ENCODE results near the gene AACS. TPM values are rescaled to one million over a fixed set of nuclear protein-coding genes. Genes with fewer than 3 reads are reported as not detected.
"Not testable (repeated sequence)": the region's sequence is repeated elsewhere in the genome, so short reads cannot be mapped to it uniquely, and the experiment has no call there.

AACS gene, protein sequence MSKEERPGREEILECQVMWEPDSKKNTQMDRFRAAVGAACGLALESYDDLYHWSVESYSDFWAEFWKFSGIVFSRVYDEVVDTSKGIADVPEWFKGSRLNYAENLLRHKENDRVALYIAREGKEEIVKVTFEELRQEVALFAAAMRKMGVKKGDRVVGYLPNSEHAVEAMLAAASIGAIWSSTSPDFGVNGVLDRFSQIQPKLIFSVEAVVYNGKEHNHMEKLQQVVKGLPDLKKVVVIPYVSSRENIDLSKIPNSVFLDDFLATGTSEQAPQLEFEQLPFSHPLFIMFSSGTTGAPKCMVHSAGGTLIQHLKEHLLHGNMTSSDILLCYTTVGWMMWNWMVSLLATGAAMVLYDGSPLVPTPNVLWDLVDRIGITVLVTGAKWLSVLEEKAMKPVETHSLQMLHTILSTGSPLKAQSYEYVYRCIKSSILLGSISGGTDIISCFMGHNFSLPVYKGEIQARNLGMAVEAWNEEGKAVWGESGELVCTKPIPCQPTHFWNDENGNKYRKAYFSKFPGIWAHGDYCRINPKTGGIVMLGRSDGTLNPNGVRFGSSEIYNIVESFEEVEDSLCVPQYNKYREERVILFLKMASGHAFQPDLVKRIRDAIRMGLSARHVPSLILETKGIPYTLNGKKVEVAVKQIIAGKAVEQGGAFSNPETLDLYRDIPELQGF
- total RNA-seq (2014; rRNA removed; shearing (Covaris generic)) = 15.6 and 18.1 TPM in 2 replicates
- polyA plus RNA-seq (2014; cell fraction: nucleus; rRNA removed) = 22.4 and 34.9 TPM in 2 replicates

DNA sequence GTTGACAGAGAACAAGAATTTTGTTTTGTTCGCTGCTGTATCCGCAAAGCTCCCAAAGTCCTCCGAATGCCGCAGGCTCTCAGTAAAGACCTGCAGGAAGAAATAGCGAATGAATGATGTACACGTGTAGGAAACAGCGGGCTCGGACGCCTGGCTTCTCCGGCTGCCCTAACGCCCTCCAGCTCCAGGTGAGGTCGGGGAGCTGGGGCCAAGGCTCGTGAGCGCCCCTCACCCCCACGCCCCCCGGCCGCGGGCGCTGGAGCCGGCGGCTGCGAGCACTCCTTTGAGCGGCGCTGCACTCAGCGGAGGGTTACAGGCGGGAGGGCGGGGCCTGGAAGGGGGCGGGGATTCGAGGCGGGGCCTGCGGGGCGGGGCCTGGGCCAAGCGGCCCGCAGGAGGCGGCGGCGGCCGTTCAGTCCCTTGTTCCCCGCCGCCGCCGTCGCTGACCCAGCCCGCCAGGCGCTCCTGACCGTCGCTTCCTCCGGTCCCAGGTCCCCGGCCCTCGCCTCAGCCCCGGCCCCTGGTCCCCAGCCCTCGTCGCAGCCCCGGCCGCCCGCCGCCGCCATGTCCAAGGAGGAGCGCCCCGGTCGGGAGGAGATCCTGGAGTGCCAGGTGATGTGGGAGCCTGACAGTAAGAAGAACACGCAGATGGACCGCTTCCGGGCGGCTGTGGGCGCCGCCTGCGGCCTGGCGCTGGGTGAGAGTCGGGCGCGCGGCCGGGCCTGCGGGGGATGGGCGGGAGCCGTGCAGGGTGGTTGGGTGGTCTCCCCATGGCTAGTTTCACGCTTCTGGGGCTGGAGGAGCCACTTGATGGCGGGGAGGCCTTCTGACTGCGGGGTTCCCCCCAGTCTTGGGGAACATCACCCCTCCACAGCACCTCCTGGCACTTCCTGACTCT lies at the start of gene AACS:
AACS (plus strand) TSS at position 415 of the 898 bp plus-strand sequence; CDS start at position 565, 150 bp downstream.
- peak; percentile 57 for DNase-seq (ENCODE audit: extremely low read depth, low read depth)

DNA sequence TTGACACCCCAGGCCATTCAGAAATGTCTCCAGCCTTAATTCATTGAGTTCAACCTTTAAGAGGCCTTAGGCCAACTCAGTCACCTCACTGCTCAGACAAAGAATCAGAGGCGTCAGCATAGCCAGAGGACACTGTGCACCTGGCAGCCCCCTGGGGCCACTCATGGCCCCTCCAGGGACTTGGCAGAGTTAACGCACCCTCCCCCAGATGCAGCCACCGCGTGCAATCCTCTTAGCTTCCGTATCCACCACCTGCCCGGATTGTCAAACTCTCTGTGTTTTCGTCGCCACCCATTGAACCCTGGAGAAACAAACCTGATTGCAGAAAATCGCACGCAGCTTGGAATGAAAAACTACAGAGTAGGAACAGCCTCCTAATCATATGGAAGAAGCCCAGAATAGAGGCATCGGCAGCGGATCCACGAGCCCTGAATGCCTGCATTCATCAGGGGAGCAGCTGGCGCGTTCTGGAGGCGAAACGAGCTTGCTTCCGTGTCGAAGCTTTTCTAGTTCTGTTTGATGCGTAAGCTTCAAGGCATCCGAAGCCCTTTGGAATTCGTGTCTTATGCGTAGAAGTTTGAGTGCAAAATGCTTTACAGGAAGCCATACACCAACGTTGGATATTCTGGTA lies 49.4 kb upstream of the AACS start:
- DNase-seq (ENCODE audit: extremely low read depth, low read depth) = no peak

DNA sequence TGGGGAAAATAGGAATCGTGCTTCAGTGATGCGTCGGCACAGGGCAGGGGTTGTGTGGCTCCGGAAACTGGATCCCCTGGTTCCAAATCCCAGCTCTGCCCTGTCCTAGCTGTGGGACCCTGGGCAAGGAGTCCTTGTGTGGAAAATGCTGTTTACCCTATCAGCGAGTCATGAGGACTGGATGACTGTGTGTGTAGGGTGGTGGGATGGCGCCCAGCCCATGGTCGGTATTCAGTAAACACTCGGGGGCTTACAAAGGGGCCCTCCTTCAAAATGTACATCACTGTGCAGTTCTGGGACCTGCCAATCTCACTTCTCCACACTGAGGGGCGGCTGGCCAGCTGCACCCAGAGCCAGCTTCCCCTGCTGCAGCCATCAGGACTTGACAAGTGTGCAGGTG lies 47.4 kb upstream of the AACS start:
- DNase-seq (ENCODE audit: extremely low read depth, low read depth) = no peak

DNA sequence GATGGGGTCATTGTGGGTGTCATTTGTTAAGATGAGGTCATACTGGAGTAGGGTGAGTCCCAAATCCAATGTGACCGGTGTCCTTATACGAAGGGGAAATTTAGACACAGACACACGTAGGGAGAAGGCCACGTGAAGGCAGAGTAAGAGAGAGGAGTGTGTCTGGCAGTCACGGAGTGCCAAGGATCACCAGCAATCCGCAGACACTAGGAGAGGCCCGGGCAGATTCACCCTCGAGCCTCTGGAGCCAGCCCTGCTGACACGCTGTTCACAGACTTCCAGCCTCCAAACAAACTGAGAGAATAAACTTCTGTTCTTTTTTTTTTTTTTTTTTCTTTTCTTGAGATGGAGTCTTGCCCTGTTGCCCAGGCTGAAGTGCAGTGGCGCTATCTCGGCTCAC lies 46.9 kb upstream of the AACS start:
- DNase-seq (ENCODE audit: extremely low read depth, low read depth) = no peak

DNA sequence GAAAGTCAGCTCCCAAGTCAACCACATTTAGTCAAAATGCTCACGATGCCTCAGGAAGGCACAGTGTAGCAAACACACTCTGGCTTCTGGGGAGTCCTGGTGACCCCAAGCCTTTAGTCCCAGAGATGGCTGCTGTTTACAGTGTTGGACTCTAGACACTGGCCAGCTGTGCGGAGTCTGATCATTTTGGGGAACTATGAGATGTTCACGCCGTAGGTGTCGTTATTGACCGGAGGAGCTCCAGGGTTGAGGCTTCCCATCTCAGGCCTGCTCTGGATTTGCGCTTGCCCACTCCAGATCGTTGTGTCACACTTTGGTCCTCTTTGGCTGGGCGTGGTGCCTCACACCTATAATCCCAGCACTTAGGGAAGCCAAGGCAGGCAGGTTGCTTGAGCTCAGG lies 44.1 kb upstream of the AACS start:
- DNase-seq (ENCODE audit: extremely low read depth, low read depth) = no peak

DNA sequence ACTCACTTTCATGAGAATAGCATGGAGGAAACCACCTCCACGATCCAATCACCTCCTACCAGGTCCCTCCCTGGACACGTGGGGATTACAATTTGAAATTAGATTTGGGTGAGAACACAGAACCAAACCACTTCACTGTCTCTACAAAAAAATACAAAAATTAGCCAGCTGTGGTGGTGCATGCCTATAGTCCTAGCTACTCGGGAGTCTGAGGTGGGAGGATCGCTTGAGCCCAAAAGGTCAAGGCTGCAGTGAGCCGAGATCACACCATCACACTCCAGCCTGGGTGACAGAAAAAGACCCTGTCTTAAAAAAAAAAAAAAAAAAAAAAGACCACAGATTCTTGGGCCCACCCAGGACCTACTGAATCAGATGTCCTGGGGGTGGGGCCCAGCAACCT lies 43.5 kb upstream of the AACS start:
- no peak for DNase-seq (ENCODE audit: extremely low read depth, low read depth)

DNA sequence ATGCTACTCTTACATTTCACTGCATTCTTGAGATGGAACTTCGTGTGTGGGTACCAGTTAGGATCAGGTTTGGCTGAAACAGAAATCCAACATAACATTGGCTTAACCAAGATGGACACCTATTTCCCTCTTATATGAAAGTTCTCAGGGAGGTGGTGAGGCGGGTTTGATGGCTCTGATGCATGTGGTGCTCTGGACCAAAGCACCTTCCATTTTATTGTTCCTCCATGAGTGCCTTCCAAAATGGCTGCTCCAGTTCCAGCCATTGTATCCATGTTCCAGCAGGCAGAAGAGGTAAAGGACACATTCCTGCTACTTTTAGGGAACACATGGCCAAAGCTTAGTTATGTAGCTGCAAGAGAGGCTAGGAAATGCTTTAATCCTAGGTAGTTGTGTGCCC lies 42.2 kb upstream of the AACS start:
- no peak for DNase-seq (ENCODE audit: extremely low read depth, low read depth)

DNA sequence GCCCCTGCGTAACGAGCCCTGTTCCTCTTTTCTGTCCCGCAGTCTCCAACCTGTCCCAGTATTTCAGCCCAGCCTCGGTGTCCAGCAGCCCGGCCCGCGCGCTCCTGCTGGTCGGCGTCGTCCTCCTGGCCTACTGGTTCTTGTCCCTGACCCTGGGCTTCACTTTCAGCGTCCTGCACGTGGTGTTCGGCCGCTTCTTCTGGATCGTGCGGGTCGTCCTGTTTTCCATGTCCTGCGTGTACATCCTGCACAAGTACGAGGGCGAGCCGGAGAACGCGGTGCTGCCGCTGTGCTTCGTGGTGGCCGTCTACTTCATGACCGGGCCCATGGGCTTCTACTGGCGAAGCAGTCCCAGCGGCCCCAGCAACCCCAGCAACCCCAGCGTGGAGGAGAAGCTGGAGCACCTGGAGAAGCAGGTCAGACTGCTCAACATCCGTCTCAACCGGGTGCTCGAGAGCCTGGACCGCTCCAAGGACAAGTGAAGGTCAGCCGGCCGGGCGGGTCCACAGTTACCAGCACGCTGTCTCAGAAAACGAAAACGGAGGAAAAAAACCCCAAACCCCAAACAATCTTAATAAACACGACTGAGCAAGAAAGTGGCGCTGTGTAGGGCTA lies 40.2 kb upstream of the AACS start:
- no peak for DNase-seq (ENCODE audit: extremely low read depth, low read depth)

DNA sequence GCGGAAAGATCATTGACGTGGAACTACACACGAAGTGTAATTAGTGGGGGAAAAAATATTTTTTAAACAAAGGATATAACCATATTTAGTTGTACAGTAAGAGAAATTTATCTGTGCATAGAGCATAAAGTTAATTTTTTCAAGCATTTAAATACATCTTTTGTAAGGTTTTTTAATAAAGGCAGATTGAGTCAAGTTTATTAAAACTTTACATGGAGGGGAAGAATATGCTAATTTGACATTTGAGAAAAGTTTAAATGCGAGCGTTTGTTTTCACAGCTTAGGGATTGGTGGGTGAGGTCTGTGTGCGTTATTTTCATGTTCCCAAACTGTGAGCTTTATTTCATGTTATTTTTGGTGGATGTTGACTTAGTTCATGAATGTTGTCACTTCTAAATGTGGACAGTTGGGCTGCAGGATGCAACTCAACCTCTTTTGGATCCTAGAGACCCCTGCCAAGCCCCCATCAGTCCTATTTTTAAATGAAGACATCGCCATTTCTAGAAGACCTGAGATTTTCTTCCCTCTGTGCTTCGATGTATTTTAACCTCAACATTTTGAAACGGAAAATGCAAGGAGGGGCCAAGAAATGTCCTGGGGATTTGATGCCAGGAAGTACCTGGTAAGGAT lies 39.5 kb upstream of the AACS start:
- DNase-seq (ENCODE audit: extremely low read depth, low read depth) = no peak

DNA sequence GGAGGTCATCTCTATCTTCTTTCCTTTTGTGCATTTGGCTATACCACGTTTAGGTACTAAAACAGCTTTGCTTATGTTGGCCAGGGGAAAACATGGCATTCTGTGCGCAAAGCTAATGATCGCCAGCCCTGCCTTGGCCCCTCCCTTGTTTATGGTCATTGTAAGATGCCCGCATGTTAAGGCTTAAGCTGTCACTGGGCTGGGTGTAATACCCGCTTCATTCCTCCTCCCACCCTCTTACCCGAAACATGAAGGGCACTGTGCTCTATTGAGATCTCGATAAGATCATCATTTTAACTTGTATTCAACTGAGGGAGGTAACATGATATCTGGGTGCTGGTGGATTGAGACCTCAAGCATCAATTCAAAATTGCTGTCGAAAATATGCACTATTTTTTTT lies 37.1 kb upstream of the AACS start:
- DNase-seq (ENCODE audit: extremely low read depth, low read depth) = no peak

DNA sequence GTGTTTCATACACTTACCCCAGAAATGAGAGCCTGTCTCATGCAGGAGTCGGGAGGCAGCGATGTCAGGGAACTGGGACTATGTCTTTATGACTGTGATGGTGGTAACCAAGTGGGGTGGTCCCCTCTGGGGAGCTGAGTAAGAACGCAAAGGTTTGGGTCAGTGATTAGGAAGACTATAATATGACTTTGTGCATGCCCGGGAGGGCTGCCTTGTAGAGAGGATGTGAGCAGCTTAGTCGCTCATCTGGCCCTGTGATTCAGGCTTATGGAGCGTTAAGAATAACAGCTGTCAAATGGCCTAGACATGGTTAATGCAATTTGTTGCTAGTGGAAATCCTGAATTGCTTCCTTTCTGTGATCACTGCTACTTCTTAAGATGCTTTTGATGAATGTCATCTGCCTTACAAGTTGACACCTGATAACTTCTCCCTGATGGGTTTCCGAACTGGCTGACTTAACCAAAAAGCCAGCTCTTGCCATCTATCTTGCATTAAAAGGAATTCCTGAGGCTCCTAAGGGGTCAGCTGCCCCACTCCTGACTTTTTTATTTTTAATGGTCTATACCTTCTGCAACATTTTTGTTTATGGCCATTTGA lies 35.4 kb upstream of the AACS start:
- DNase-seq (ENCODE audit: extremely low read depth, low read depth) = no peak

DNA sequence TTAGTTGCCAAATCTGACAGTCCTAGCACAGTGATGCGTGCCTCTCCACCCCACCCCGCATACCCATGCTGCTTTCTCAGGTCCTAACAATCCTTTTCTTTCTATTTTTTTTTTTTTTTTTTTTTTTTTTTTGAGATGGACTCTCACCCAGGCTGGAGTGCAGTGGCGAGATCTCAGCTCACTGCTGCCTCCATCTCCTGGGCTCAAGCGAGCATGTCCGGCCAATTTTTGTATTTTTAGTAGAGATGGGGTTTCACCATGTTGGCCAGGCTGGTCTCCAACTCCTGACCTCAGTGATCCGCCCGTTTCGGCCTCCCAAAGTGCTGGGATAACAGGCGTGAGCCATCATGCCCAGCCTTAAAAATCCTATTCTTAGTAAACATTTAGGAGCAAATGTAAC lies 33.8 kb upstream of the AACS start:
- DNase-seq (ENCODE audit: extremely low read depth, low read depth) = not testable (repeated sequence)

DNA sequence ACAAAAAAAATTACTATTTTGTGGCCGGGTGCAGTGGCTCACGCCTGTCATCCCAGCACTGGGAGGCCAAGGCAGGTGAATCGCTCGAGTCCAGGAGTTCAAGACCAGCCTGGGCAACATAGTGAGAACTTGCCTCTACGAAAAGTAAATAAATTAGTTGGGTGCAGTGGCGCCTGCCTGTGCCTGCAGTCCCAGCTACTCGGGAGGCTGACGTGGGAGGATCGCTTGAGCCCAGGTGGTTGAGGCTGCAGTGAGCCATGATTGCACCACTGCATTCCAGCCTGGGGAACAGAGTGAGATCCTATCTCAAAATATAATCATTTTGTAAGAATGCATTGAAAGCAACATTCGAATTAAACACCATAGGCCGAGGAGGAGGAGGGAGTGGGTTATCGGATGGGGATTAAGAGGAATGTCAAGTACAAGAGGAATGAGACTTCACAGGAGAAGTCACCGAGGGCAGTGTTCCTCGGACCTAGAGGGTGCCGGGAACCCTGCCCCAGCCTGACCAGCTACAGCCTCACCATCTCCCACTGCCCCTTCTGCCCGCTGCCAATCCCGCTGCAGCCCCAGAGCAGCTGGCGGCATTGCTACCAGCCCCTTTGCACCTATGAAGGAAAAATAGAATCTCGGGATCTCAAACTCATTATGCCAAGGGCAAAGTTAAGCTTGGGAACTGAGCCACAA lies 32.6 kb upstream of the AACS start:
- DNase-seq (ENCODE audit: extremely low read depth, low read depth) = no peak

DNA sequence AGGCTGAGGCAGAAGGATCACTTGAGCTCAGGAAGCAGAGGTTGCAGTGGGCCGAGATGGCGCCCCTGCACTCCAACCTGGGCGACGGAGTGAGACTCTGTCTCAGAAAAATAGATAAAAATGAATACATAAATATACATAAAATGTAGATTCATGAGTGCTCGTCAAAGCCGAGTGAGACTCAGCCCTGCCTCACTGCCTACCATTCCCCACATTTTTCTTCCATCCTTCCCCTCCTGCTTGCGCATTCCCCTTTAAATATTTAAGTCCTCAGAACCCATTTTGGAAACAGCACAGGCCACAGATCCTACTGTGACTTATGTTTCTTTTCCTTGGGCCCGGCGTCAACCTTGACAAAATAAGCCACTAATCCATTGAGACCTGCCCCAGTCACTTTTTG lies 31.9 kb upstream of the AACS start:
- no peak for DNase-seq (ENCODE audit: extremely low read depth, low read depth)

DNA sequence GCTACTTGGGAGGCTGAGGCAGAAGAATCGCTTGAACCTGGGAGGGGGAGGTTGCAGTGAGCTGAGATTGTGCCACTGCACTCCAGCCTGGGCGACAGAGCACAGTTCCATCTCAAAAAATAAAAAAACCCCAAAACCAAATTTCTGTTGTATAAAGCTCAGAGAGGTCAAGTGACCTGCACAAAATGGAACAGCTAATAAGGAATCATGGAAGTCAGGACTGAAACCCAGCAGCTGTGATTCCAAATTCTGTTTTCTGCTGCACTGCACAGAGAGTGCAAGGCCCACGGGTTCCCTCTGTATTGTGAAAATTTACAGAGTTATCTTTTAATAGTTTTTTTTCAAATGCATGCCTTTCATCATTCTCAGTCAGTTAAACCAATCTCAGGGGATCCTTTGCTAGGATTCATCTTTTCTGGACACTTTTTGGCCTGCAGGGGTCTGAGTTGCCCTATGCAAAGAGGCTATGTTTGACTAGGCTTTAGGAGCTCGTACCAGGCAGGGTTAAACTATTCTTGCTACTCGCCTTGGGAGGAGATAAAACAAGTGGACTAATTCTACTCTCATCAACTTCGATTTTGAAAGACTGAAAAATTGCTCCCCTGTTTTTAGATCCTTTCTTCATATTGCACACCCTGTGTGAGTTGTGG lies 26.1 kb upstream of the AACS start:
- no peak for DNase-seq (ENCODE audit: extremely low read depth, low read depth)

DNA sequence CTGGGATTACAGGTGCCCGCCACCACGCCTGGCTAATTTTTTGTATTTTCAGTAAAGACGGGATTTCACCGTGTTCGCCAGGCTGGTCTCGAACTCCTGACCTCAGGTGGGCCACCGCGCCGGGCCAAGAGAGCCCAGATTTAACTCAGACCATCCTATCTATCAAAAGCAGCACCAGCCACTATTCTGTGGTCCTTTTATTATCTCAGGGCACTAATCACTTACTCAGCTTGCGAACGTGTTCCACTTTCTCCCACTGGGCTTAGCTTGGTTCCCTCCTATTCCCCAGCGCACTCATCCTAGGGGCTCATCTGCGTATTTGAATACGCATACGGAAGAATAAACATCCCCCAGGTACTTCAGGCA lies 16.2 kb upstream of the AACS start:
- no peak for DNase-seq (ENCODE audit: extremely low read depth, low read depth)

DNA sequence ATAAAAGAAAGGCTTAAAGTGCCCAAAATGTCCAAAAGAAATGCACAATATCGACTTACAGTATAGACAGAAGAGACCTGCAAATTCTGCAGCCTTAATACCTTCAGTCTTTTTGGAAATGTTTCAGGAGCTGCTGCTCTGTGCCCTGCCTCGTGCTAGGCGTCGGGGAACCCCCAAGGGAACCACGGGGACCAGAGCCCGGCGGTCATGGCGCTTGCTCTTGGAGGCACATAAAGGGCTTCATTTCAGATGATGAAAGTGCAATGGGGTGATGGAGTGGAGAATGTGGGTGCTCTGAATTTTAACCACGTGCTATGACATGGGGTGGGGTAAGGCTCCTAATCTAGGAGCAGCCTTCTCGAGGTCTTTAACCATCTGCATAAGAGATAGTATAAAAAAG lies 14.8 kb upstream of the AACS start:
- DNase-seq (ENCODE audit: extremely low read depth, low read depth) = no peak

DNA sequence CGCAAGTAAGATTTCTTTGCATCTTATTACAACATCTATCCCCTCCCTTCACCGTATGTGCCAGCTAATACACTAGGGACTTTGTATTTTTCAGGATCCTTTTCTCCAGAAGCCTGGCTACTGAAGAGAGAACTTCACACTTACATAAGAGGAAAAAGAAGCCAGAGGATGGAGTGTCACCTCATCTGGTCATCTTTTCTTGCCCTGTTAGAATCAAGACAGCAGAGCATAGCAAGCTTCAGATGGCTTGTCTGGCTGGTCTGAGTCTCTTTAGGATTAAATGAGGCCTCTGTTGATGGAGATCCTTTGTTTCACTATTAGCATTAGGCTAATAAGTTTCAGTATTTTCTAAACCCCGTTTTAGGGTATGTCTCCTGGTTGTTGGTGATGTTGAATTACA lies 14.4 kb upstream of the AACS start:
- no peak for DNase-seq (ENCODE audit: extremely low read depth, low read depth)

Measured in NCI-H460 (cell line).